ENCODE measurements around the gene SH2D1B.
"Not testable (repeated sequence)": the region's sequence is repeated elsewhere in the genome, so short reads cannot be mapped to it uniquely, and the experiment has no call there.

The SH2D1B gene

GRCh38 chr1:162444903-162445302 is 33.0 kb upstream of the SH2D1B start:
- H3K27me3 ChIP-seq (ENCODE audit: insufficient read depth, low read depth), result no peaks in the 10 kb centered on the region
- peaks cover 35% of the 10 kb centered on the region for H3K4me1 ChIP-seq (ENCODE audit: low read depth, poor library complexity, severe bottlenecking)
- H3K9ac ChIP-seq, result peak overlapping the region; percentile 25; the same call in 1 of the 2 replicates
- H4K20me1 ChIP-seq (ENCODE audit: insufficient read depth), result no peaks in the 10 kb centered on the region
- peak overlapping the region; percentile 90 for H3K4me3 ChIP-seq (IDR thresholded peaks at IDR 0.05; ENCODE audit: insufficient read depth, low read depth, low read length)
- no peaks in the 10 kb centered on the region for H3K36me3 ChIP-seq (ENCODE audit: insufficient read depth)
- H3K27ac ChIP-seq, result peak overlapping the region; percentile 64
- H2AFZ ChIP-seq (ENCODE audit: low read depth), result peak overlapping the region; percentile 52
- TF ChIP-seq, protein P1, sequence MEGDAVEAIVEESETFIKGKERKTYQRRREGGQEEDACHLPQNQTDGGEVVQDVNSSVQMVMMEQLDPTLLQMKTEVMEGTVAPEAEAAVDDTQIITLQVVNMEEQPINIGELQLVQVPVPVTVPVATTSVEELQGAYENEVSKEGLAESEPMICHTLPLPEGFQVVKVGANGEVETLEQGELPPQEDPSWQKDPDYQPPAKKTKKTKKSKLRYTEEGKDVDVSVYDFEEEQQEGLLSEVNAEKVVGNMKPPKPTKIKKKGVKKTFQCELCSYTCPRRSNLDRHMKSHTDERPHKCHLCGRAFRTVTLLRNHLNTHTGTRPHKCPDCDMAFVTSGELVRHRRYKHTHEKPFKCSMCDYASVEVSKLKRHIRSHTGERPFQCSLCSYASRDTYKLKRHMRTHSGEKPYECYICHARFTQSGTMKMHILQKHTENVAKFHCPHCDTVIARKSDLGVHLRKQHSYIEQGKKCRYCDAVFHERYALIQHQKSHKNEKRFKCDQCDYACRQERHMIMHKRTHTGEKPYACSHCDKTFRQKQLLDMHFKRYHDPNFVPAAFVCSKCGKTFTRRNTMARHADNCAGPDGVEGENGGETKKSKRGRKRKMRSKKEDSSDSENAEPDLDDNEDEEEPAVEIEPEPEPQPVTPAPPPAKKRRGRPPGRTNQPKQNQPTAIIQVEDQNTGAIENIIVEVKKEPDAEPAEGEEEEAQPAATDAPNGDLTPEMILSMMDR (conservative IDR thresholded peaks at IDR 0.05; ENCODE audit: low read depth, low read length), result no peak
- H3K79me2 ChIP-seq (ENCODE audit: insufficient read depth, low read depth), result no peaks in the 10 kb centered on the region
- peak overlapping the region; percentile 91 for H3K4me2 ChIP-seq

DNA sequence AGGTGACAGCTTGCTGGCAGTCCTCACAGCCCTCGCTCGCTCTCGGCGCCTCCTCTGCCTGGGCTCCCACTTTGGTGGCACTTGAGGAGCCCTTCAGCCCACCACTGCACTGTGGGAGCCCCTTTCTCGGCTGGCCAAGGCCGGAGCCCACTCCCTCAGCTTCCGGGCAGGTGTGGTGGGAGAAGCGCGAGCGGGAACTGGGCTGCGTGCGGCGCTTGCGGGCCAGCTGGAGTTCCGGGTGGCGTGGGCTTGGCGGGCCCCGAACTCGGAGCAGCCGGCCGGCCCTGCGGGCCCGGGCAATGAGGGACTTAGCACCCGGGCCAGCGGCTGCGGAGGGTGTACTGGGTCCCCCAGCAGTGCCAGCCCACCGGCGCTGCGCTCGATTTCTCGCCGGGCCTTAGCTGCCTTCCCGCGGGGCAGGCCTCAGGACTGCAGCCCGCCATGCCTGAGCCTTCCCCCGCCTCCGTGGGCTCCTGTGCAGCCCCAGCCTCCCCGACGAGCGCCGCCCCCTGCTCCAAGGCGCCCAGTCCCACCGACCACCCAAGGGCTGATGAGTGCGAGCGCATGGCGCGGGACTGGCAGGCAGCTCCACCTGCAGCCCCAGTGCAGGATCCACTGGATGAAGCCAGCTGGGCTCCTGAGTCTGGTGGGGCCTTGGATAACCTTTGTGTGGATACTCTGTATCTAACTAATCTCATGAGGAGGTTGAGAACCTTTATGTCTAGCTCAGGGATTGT is 21.2 kb upstream of the SH2D1B start:
- H3K36me3 ChIP-seq (ENCODE audit: insufficient read depth); H3K79me2 ChIP-seq (ENCODE audit: insufficient read depth, low read depth); H3K4me3 ChIP-seq (IDR thresholded peaks at IDR 0.05; ENCODE audit: insufficient read depth, low read depth, low read length); H3K4me1 ChIP-seq (ENCODE audit: low read depth, poor library complexity, severe bottlenecking); H3K4me2 ChIP-seq; H3K27ac ChIP-seq; H4K20me1 ChIP-seq (ENCODE audit: insufficient read depth); H2AFZ ChIP-seq (ENCODE audit: low read depth); H3K27me3 ChIP-seq (ENCODE audit: insufficient read depth, low read depth); H3K9ac ChIP-seq: not testable (repeated sequence)

GRCh38 chr1:162430583-162430982 is 18.6 kb upstream of the SH2D1B start:
- Histone ChIP-seq H3K79me2 (ENCODE audit: insufficient read depth, low read depth) (no peaks in the 10 kb centered on the region), H3K4me2 (no peak overlapping the region), H3K36me3 (ENCODE audit: insufficient read depth) (no peaks in the 10 kb centered on the region), H4K20me1 (ENCODE audit: insufficient read depth) (no peaks in the 10 kb centered on the region), H3K9ac (no peak overlapping the region), H2AFZ (ENCODE audit: low read depth) (no peak overlapping the region), H3K27me3 (ENCODE audit: insufficient read depth, low read depth) (no peaks in the 10 kb centered on the region), H3K4me1 (ENCODE audit: low read depth, poor library complexity, severe bottlenecking) (no peaks in the 10 kb centered on the region), H3K27ac (no peak overlapping the region), H3K4me3 (IDR thresholded peaks at IDR 0.05; ENCODE audit: insufficient read depth, low read depth, low read length) (no peak overlapping the region)
- TF ChIP-seq, protein P1 (conservative IDR thresholded peaks at IDR 0.05; ENCODE audit: low read depth, low read length), result no peak

GRCh38 chr1:162422662-162423375 is 10.9 kb upstream of the SH2D1B start:
- H3K79me2 ChIP-seq (ENCODE audit: insufficient read depth, low read depth), result no peaks in the 10 kb centered on the region
- H3K36me3 ChIP-seq (ENCODE audit: insufficient read depth), result no peaks in the 10 kb centered on the region
- no peaks in the 10 kb centered on the region for H4K20me1 ChIP-seq (ENCODE audit: insufficient read depth)
- TF ChIP-seq, protein P1 (conservative IDR thresholded peaks at IDR 0.05; ENCODE audit: low read depth, low read length), result no peak
- H3K4me3 ChIP-seq (IDR thresholded peaks at IDR 0.05; ENCODE audit: insufficient read depth, low read depth, low read length), result no peak overlapping the region
- H3K9ac ChIP-seq, result no peak overlapping the region
- H3K4me1 ChIP-seq (ENCODE audit: low read depth, poor library complexity, severe bottlenecking), result peaks cover 12% of the 10 kb centered on the region
- H3K4me2 ChIP-seq, result no peak overlapping the region
- H3K27me3 ChIP-seq (ENCODE audit: insufficient read depth, low read depth), result no peaks in the 10 kb centered on the region
- no peak overlapping the region for H3K27ac ChIP-seq
- H2AFZ ChIP-seq (ENCODE audit: low read depth), result no peak overlapping the region
